Colon (tissue), 2 donors: Measurements from ENCODE around the gene PROZ.
"Not testable (repeated sequence)": the region's sequence is repeated elsewhere in the genome, so short reads cannot be mapped to it uniquely, and the experiment has no call there.

Experiments
- FAIRE-seq: peaks from 2 replicates; lab custom pipeline; 2012; peaks lifted over from hg19 to GRCh38; lab: Jason Lieb, UNC
- donor health status: control.
- donor health status: control.

The PROZ gene, protein sequence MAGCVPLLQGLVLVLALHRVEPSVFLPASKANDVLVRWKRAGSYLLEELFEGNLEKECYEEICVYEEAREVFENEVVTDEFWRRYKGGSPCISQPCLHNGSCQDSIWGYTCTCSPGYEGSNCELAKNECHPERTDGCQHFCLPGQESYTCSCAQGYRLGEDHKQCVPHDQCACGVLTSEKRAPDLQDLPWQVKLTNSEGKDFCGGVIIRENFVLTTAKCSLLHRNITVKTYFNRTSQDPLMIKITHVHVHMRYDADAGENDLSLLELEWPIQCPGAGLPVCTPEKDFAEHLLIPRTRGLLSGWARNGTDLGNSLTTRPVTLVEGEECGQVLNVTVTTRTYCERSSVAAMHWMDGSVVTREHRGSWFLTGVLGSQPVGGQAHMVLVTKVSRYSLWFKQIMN

GRCh38 chr13:113157929-113158747, at the start of gene PROZ:
Gene PROZ (plus strand): TSS chr13:113158648. CDS start chr13:113158661, 13 bp downstream.
- FAIRE-seq: no peak

DNA sequence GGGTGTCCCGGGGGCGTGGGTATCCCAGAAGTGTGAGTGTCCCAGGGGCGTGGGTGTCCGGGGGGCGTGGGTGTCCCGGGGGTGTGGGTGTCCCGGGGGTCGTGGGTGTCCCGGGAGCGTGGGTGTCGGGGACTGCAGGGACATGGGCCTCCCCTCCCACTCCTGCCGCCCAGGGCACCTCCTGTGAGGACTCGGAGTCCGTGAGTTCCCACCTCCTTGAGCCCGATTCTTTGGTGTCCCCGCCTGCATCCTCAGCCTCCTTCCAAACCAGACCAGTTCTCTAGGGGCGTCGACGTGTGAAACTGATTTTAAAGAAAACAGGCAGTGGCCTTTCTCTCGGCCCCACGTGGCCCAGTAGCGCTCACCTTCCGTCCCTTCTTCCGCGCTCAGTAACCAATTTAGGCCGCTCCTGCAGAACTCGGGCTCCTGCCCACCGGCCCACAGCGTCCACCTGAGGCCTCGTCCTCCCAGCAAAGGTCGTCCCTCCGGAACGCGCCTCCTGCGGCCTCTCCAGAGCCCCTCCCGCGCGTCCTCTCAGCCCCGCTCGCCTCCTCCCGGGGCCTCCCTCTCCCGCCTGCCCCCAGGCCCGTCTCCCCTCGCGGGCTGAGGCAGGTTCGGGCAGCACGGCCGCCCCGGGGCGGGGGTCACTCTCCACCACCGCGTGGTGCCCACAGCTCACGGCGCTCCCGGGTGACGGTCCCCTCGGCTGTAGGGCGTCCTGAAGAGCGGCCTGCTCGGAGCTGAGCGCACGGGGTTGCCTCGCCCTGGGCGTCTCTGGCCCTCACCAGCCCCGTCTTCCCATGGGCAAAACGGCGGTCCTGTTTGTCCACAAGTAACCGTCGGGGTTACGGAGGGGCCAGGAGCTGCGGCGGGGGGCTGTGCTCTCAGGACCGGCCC, 49.0 kb upstream of the PROZ start:
- no peak for FAIRE-seq

DNA sequence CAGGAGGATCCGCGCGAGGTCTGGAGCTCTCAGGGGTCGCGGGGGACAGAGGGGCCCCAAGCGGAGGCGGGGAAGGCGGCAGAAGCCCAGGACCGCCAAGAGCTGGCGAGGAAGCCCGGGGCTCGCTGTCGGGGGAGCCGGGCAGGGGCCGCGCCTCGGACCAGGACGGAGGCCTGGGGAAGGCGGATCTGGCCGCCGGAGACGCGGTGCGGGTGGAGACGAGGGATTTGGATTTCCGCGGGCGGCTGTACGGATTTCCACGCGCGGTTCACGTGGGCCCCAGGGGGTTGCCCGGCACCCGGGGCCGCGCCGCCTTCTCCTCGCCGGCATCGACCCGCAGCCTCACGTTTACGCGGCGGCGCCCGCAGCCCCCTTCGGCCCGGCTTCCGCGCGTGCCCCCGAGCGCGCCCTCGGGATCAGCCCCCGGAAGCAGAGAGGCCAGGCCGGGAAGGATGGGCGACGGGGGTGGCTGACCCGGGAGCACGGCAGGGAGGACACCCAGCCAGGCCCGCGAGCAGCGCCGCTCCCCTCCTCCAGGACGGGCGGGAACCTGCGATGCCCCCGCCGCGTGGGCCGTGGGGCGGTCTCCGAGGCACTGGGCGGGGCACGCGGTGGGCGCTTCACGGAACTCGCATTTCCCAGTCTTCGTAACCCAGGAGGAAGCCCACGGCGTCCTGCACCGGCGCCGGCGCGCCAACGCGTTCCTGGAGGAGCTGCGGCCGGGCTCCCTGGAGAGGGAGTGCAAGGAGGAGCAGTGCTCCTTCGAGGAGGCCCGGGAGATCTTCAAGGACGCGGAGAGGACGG, 48.2 kb upstream of the PROZ start:
- FAIRE-seq: no peak

DNA sequence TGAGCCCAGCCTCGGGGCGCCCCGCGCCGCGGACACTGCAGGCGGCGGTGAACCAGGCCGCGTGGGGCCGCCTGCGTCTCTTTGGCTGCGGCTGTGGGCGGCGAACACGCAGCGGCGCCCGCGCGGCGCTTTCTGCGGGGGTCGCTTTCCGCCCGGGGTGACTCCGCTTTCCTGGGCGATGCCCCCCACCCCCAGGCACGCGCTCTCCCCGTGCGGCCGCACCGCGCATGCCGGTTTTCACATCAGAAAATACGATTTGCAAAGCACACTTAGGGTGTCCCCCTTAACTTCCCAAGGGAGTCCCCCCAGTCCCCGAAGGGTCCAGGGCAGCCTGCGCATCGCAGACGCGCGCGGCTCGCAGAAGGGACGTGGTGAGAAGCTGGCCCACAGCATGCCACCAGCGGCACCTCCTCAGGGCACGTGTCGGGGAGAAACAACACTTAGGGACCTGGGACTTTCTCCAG, 47.6 kb upstream of the PROZ start:
- FAIRE-seq: no peak

GRCh38 chr13:113111821-113112220, 46.6 kb upstream of the PROZ start:
- not testable (repeated sequence) for FAIRE-seq

- not testable (repeated sequence) for FAIRE-seq
These were observed 46.0 kb upstream of the PROZ start for GRCh38 chr13:113112475-113112874.

GRCh38 chr13:113112893-113113845, 45.3 kb upstream of the PROZ start:
- no peak for FAIRE-seq

DNA sequence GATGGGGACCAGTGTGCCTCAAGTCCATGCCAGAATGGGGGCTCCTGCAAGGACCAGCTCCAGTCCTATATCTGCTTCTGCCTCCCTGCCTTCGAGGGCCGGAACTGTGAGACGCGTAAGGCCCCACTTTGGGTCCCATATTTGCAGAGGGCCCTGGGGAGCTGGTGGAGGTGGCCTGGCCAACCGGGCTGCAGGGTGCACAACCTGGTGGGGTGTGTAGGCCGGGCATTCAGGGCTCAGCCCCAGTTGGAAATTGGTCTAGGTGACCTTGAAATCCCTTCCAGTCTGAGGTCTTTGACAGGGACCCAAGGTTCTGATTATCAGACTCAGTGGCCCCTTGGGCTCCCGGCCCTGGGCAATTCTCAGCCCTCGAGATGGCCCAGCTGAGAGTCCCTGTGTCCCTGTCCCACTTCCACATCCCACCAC, 44.6 kb upstream of the PROZ start:
- no peak for FAIRE-seq

DNA sequence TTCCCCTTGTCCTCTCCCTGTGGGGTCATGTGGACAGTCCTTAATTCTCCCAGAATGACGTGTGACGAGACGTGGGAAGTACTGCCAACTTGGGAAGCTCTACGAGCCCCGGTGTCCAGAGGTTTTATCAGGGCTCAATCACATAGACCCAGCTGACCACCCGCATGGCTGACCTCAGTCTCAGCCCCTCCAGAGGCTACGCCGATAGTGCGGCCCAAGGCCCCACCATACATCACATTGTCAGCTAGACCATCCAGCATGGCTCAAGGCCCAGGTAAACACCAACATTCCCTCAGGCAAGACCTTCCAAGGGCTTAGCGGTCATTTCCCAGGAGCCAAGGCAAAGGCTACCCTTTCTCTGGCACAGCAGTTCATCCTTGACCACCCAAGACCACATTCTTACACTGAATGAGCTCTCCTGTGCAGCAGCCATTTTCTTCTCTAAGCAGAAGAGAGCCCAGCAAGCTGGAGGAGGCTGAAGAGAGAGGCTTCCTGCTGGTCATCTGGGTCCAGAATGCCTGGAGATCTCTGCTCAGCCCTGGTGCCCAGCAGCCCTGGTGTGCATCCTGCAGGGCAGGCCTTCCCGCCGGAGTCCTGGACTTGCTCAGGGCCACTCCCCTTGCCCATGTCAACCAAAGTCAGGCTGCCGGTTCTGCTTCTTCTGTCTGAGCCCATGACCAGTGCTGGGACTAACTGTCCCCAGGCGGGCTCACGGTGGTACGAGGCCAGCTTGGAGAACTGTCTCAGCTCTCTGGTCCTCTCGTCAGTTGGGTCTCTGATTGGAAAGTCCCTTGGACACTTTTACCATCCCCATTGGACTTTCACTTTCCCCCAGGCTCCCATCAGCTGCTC, 43.7 kb upstream of the PROZ start:
- FAIRE-seq: no peak

GRCh38 chr13:113115363-113116205, 42.9 kb upstream of the PROZ start:
- FAIRE-seq: no peak

DNA sequence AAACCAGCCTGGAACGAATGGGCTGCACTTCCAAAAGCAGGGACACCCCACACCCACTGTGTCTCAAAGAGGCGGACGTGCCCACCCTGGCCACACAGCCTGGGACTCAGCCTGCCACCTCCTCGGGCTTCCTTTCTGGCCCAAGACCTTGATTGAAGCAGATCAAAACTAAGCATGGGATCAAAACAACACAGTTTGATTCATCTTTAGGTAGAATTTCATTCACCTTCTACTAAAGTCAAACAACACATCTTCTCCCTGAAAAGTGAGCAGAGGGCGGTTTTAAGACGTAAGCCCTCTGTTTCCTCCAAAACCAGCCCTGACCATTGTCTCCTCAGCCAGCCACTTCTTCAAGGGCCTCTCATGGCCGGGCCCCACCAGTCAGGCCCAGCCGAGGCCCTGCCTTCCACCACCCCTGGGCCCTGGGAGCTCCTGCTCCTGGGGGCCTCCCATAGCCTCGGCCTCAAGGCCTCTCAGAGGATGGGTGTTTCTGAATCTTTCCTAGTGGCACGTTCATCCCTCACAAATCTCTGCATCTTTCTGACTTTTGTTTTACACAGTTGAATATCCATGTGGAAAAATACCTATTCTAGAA, 42.1 kb upstream of the PROZ start:
- FAIRE-seq: no peak

DNA sequence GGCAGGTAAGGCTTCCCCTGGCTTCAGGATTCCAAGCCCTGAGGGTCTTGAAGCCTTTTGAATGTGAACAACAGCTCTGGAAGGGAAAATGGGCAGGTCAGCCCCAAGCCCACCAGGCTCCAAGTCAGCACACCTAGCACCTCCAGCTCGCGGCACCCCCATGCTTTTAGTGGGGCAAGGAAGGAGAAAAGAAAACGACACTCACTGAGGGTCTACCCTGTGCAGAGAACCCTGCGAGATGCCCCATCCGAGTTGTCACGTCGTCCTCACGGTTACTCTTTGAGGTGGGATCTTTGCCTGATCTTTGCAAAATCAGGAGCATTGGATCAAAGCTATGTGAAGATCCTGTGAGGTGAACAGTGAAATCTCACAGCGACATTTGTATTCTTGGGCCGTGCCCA, 41.6 kb upstream of the PROZ start:
- no peak for FAIRE-seq

GRCh38 chr13:113117335-113117872, 41.0 kb upstream of the PROZ start:
- FAIRE-seq: no peak

DNA sequence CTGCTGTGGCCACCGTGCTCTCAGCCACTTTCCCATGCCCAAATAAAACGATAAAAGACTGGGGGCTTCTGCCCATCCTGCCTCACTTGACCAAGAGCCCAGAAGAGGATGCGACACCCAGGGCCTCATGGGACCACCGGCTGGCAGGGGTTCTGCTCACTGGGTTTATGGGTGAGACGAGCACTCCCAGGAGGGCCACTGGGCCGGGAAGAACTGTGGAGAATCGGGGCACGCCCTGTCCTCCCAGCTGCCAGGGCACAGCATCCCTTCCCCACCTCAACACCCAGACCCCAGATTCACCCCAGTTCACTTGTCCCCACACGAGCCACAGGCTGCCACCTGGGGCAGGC, 40.6 kb upstream of the PROZ start:
- FAIRE-seq: no peak

DNA sequence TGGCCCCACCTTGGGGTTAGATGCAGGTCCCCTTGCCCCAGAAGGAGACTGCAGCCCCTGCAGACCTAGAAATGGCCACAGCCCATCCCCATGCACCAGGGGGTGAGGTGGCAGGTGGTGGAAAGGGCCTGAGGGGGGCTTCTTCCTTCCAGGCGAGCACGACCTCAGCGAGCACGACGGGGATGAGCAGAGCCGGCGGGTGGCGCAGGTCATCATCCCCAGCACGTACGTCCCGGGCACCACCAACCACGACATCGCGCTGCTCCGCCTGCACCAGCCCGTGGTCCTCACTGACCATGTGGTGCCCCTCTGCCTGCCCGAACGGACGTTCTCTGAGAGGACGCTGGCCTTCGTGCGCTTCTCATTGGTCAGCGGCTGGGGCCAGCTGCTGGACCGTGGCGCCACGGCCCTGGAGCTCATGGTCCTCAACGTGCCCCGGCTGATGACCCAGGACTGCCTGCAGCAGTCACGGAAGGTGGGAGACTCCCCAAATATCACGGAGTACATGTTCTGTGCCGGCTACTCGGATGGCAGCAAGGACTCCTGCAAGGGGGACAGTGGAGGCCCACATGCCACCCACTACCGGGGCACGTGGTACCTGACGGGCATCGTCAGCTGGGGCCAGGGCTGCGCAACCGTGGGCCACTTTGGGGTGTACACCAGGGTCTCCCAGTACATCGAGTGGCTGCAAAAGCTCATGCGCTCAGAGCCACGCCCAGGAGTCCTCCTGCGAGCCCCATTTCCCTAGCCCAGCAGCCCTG, 40.0 kb upstream of the PROZ start:
- FAIRE-seq: no peak

- no peak for FAIRE-seq
These were observed 39.2 kb upstream of the PROZ start for GRCh38 chr13:113119166-113119821.
